SKM-1 (cell line): Measurements from ENCODE around the gene PLSCR5.

Source experiments
- DNase-seq: peaks from one replicate; lab custom pipeline; 2025; ENCODE audit not compliant: unreplicated experiment; lab: John Stamatoyannopoulos, UW

Gene PLSCR5

GRCh38 chr3:146589899-146590508, 15.1 kb downstream of the PLSCR5 start:
- DNase-seq: peak; percentile 6

GRCh38 chr3:146585156-146585555, 20.0 kb downstream of the PLSCR5 start:
- no peak for DNase-seq

- DNase-seq: peak; percentile 82
These were observed 23.1 kb downstream of the PLSCR5 start for GRCh38 chr3:146581951-146582467.

GRCh38 chr3:146581080-146581601, 24.0 kb downstream of the PLSCR5 start:
- no peak for DNase-seq

- DNase-seq: no peak
These were observed 27.5 kb downstream of the PLSCR5 start for GRCh38 chr3:146577662-146578061.

- no peak for DNase-seq
These were observed 29.5 kb downstream of the PLSCR5 start for GRCh38 chr3:146575636-146576035.

GRCh38 chr3:146574173-146574572, 31.0 kb downstream of the PLSCR5 start:
- no peak for DNase-seq

GRCh38 chr3:146569314-146569713, 35.8 kb downstream of the PLSCR5 start:
- DNase-seq: no peak

GRCh38 chr3:146566138-146566537, 39.0 kb downstream of the PLSCR5 start:
- no peak for DNase-seq

- no peak for DNase-seq
These were observed 43.3 kb downstream of the PLSCR5 start for GRCh38 chr3:146561879-146562278.

- no peak for DNase-seq
These were observed 43.7 kb downstream of the PLSCR5 start for GRCh38 chr3:146561463-146561862.

GRCh38 chr3:146560678-146561077, 44.5 kb downstream of the PLSCR5 start:
- DNase-seq: no peak

GRCh38 chr3:146559388-146559787, 45.8 kb downstream of the PLSCR5 start:
- DNase-seq: no peak

GRCh38 chr3:146558781-146559180, 46.4 kb downstream of the PLSCR5 start:
- peak; percentile 78 for DNase-seq

- no peak for DNase-seq
These were observed 47.4 kb downstream of the PLSCR5 start for GRCh38 chr3:146557745-146558144.

- DNase-seq: no peak
These were observed 49.8 kb downstream of the PLSCR5 start for GRCh38 chr3:146555311-146555710.

GRCh38 chr3:146554151-146554760, 50.9 kb downstream of the PLSCR5 start:
- peak; percentile 24 for DNase-seq

- no peak for DNase-seq
These were observed 54.2 kb downstream of the PLSCR5 start for GRCh38 chr3:146550743-146551510.

- no peak for DNase-seq
These were observed 55.0 kb downstream of the PLSCR5 start for GRCh38 chr3:146550070-146550615.

GRCh38 chr3:146547235-146547835, 57.8 kb downstream of the PLSCR5 start:
- DNase-seq: no peak

GRCh38 chr3:146546366-146546965, 58.7 kb downstream of the PLSCR5 start:
- no peak for DNase-seq
